Bronchial epithelial cell (primary cell): ENCODE results near the gene CASP8AP2. TPM values are rescaled to one million over a fixed set of nuclear protein-coding genes. Genes with fewer than 3 reads are reported as not detected.
A peak's percentile ranks its signal among the peaks of the same experiment; 100 is the strongest.

Source experiments
- DNase-seq: peaks from one replicate; pipeline ENCODE4 v3.0.0-alpha.2; 2010; ENCODE audit warnings: low read depth
- FAIRE-seq: peaks from 2 replicates; lab custom pipeline; 2011; peaks lifted over from hg19 to GRCh38; lab: Jason Lieb, UNC
- H3K27me3 ChIP-seq: 2 replicates; pipeline ENCODE4 v1.5.1; 2011; ENCODE audit warnings: low read length; ENCODE audit not compliant: control insufficient read depth, insufficient read depth
- H3K36me3 ChIP-seq: 2 replicates; pipeline ENCODE4 v1.5.1; 2011; ENCODE audit warnings: low read length; ENCODE audit not compliant: control insufficient read depth, insufficient read depth
- H3K4me3 ChIP-seq: 2 replicates; pipeline ENCODE4 v1.5.1; 2011; ENCODE audit warnings: mild to moderate bottlenecking, low read depth, low read length, control low read depth
- CTCF ChIP-seq: IDR thresholded peaks from 2 replicates; pipeline ENCODE4 v1.5.1; 2011; ENCODE audit warnings: mild to moderate bottlenecking, moderate library complexity, low read length, control low read depth, inconsistent platforms; ENCODE audit not compliant: insufficient read depth, severe bottlenecking
- total RNA-seq: library from RNA; depleted of rRNA; stranded (reverse); fragments of >200 nt; gene quantifications from 2 replicates; pipeline ENCODE4 v1.2.1, GENCODE V29; 2014

CASP8AP2 gene
- total RNA-seq, 1 donor from 2014 or later, result 10.5 TPM

DNA sequence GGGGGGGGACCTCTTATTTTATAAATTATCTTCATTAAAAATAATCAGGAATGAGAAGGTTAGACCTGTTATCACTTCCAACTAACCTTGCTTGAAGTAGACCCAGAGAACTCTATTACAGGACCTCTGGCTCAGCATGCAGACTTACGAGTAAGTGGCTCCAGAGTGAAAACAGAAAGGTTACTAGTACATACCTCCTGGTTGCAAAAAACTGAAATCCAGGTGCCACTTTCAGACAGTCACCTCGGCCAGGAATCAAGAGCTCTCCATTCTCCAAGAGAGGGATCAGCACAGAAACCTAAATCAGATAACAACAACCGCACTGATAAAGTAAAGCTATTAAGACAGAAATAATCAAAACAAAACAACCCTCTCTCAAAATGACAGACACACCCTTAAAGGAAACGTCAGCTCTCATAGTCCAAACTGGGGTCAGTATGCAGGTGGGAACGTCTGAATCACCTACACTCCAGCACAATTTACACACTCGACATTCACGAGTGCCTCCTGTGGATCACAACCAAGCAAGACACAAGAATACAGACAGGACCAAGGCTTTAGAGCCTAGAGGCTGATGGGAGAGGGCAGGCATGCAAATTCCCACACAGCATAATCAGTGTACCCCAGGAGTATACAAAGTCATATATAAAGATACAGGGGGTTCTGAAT is 41.9 kb upstream of the CASP8AP2 start:
- no peak overlapping the region for H3K4me3 ChIP-seq
- no peaks in the 10 kb centered on the region for H3K27me3 ChIP-seq
- no peak for TF ChIP-seq CTCF
- DNase-seq, result no peak
- FAIRE-seq, result no peak
- peaks cover 7% of the 10 kb centered on the region for H3K36me3 ChIP-seq

- Histone ChIP-seq H3K4me3 (no peak overlapping the region), H3K36me3 (peaks cover 7% of the 10 kb centered on the region), H3K27me3 (no peaks in the 10 kb centered on the region)
- no peak for DNase-seq
- FAIRE-seq, result peak; percentile 55
- no peak for TF ChIP-seq CTCF
These were observed 39.7 kb upstream of the CASP8AP2 start for GRCh38 chr6:89789980-89790379.

GRCh38 chr6:89790403-89790802 is 39.3 kb upstream of the CASP8AP2 start:
- FAIRE-seq (no peak), DNase-seq (no peak)
- peaks cover 6% of the 10 kb centered on the region for H3K36me3 ChIP-seq
- H3K4me3 ChIP-seq, result no peak overlapping the region
- H3K27me3 ChIP-seq, result no peaks in the 10 kb centered on the region
- TF ChIP-seq CTCF, result no peak

GRCh38 chr6:89792881-89793280 is 36.8 kb upstream of the CASP8AP2 start:
- Histone ChIP-seq H3K27me3 (no peaks in the 10 kb centered on the region), H3K36me3 (peaks cover 5% of the 10 kb centered on the region), H3K4me3 (no peak overlapping the region)
- peak; percentile 64 for TF ChIP-seq CTCF
- DNase-seq (peak; percentile 52), FAIRE-seq (no peak)

GRCh38 chr6:89793586-89793985 is 36.1 kb upstream of the CASP8AP2 start:
- peaks cover 5% of the 10 kb centered on the region for H3K36me3 ChIP-seq

More at GRCh38 chr6:89793586-89793985, 36.1 kb upstream of the CASP8AP2 start:
- TF ChIP-seq CTCF, result no peak
- Histone ChIP-seq H3K4me3 (no peak overlapping the region), H3K27me3 (no peaks in the 10 kb centered on the region)
- no peak for DNase-seq
- no peak for FAIRE-seq
